A549 (cell line): ENCODE measurements around the gene TALDO1. TPM values are rescaled to one million over a fixed set of nuclear protein-coding genes. Genes with fewer than 3 reads are reported as not detected.

Experiments used
- ATAC-seq, 2 experiments: fragments of 200-7000 bp in 1 of 2; fragments of >200 bp in 1 of 2; cut with Nextera tagmentation in 1 of 2; cut with Tn5 transposase in 1 of 2; 3 replicates each; pipeline versions ENCODE4 v1.8.0 to v1.9.1; 2018 to 2020; ENCODE audit warnings: mild to moderate bottlenecking in 1 of 2, moderate library complexity in 1 of 2
- CTCF ChIA-PET: fragments of 300-600 bp; sonication (Branson Sonifier 250); formaldehyde crosslinking; extraction: SDS; loops from one replicate; lab custom pipeline; 2021; ENCODE audit warnings: antibody characterized with exemption, inconsistent platforms; lab: Yijun Ruan, JAX
- POLR2A ChIA-PET: fragments of 350-600 bp; formaldehyde crosslinking; extraction: SDS; loops from one replicate; lab custom pipeline; 2021; ENCODE audit warnings: antibody characterized with exemption, inconsistent platforms; lab: Yijun Ruan, JAX
- DNase-seq, 2 experiments: peaks; one replicate each; pipeline versions ENCODE4 v3.0.0 to v3.0.0-alpha.2; 2011 to 2016; ENCODE audit warnings: low read depth in 1 of 2, low spot score in 1 of 2
- FAIRE-seq: peaks from 2 replicates; lab custom pipeline; 2011; peaks lifted over from hg19 to GRCh38; lab: Jason Lieb, UNC
- H3K27ac ChIP-seq, 2 experiments: fragments of >200 bp; sonication (Bioruptor Twin); formaldehyde crosslinking; 3 replicates each; pipeline ENCODE4 v1.5.1; 2016 to 2017
- H3K4me1 ChIP-seq: fragments of >200 bp; sonication (Bioruptor Twin); formaldehyde crosslinking; 3 replicates; pipeline ENCODE4 v1.6.1; 2016
- H3K4me2 ChIP-seq: fragments of >200 bp; sonication (Bioruptor Twin); formaldehyde crosslinking; 3 replicates; pipeline ENCODE4 v1.6.1; 2016
- H3K4me3 ChIP-seq: fragments of >200 bp; sonication (Bioruptor Twin); formaldehyde crosslinking; 3 replicates; pipeline ENCODE4 v1.5.1; 2016
- H3K9me3 ChIP-seq: fragments of >200 bp; sonication (Bioruptor Twin); formaldehyde crosslinking; 3 replicates; pipeline ENCODE4 v1.6.1; 2016
- ATOH8 ChIP-seq: fragments of 250-450 bp; sonication (Bioruptor Pico); IDR thresholded peaks from 2 replicates; pipeline ENCODE4 v1.5.0; 2020; ENCODE audit warnings: low read depth, mild to moderate bottlenecking, moderate library complexity
- BCL3 ChIP-seq: fragments of >200 bp; sonication (Bioruptor Twin); formaldehyde crosslinking; IDR thresholded peaks from 3 replicates; pipeline ENCODE4 v1.6.1; 2016
- CBX8 ChIP-seq: fragments of 200-600 bp; sonication (generic); IDR thresholded peaks from 2 replicates; pipeline ENCODE4 v1.6.1; 2016
- CHD4 ChIP-seq: fragments of 200-600 bp; sonication (generic); IDR thresholded peaks from 2 replicates; pipeline ENCODE4 v1.6.1; 2016; ENCODE audit warnings: antibody characterized with exemption, mild to moderate bottlenecking, borderline replicate concordance
- E2F6 ChIP-seq: IDR thresholded peaks from 2 replicates; pipeline ENCODE4 v1.6.1; 2012; ENCODE audit warnings: low read depth, borderline replicate concordance
- EHMT2 ChIP-seq: fragments of 200-600 bp; sonication (generic); IDR thresholded peaks from 2 replicates; pipeline ENCODE4 v1.6.1; 2016; ENCODE audit warnings: antibody characterized with exemption, low read depth, mild to moderate bottlenecking, moderate library complexity
- FOSL2 ChIP-seq, 2 experiments: fragments of 450-650 bp in 1 of 2; fragments of >200 bp in 1 of 2; sonication (Bioruptor Twin) in 1 of 2; formaldehyde crosslinking; IDR thresholded peaks; 2 replicates each; pipeline versions ENCODE4 v1.5.0 to v1.6.1; 2016 to 2020; ENCODE audit warnings: mild to moderate bottlenecking in 1 of 2, moderate library complexity in 1 of 2
- HES2 ChIP-seq: fragments of >200 bp; sonication (Bioruptor Twin); formaldehyde crosslinking; IDR thresholded peaks from 2 replicates; pipeline ENCODE4 v1.6.1; 2016
- HOXB13 ChIP-seq: fragments of 250-450 bp; sonication (Bioruptor Pico); IDR thresholded peaks from 2 replicates; pipeline ENCODE4 v1.5.0; 2020; ENCODE audit warnings: low read depth, mild to moderate bottlenecking, moderate library complexity
- HOXB5 ChIP-seq: fragments of 250-450 bp; sonication (Bioruptor Pico); IDR thresholded peaks from 2 replicates; pipeline ENCODE4 v1.5.0; 2020; ENCODE audit warnings: mild to moderate bottlenecking, moderate library complexity
- JUN ChIP-seq, 2 experiments: fragments of >200 bp; sonication (Bioruptor Twin); formaldehyde crosslinking; IDR thresholded peaks; 2 replicates in 1 of 2; 3 replicates in 1 of 2; pipeline ENCODE4 v1.6.1; 2016 to 2017
- KDM5A ChIP-seq: fragments of 200-600 bp; sonication (generic); IDR thresholded peaks from 2 replicates; pipeline ENCODE4 v1.6.1; 2016; ENCODE audit warnings: antibody characterized with exemption, mild to moderate bottlenecking
- MAX ChIP-seq: IDR thresholded peaks from 2 replicates; pipeline ENCODE4 v1.6.1; 2012
- MYC ChIP-seq: IDR thresholded peaks from 2 replicates; pipeline ENCODE4 v1.6.1; 2012; ENCODE audit warnings: mild to moderate bottlenecking, inconsistent platforms, low read length, improper control_type of control experiment, borderline replicate concordance
- PBX3 ChIP-seq: IDR thresholded peaks from 2 replicates; pipeline ENCODE4 v1.6.1; 2012
- POLR2A ChIP-seq: IDR thresholded peaks from 2 replicates; pipeline ENCODE4 v1.6.1; 2012; ENCODE audit warnings: mild to moderate bottlenecking, low read length
- POLR2AphosphoS2 ChIP-seq: conservative IDR thresholded peaks from 2 replicates; pipeline ENCODE4 v1.6.1; 2012; ENCODE audit warnings: low read length, improper control_type of control experiment, inconsistent platforms
- RCOR1 ChIP-seq: fragments of 150-350 bp; IDR thresholded peaks from 2 replicates; pipeline ENCODE4 v1.6.1; 2014; ENCODE audit warnings: antibody characterized with exemption, low read length, low read depth
- SMC3 ChIP-seq: fragments of >200 bp; sonication (Bioruptor Twin); formaldehyde crosslinking; IDR thresholded peaks from 3 replicates; pipeline ENCODE4 v1.6.1; 2018; ENCODE audit warnings: inconsistent platforms
- USF2 ChIP-seq: fragments of 450-650 bp; IDR thresholded peaks from 2 replicates; pipeline ENCODE4 v1.6.1; 2014; ENCODE audit warnings: antibody characterized with exemption
- ZC3H11A ChIP-seq: fragments of 450-650 bp; IDR thresholded peaks from 2 replicates; pipeline ENCODE4 v1.6.1; 2014; ENCODE audit warnings: antibody characterized with exemption, mild to moderate bottlenecking
- ZFP36 ChIP-seq: fragments of 450-650 bp; IDR thresholded peaks from 2 replicates; pipeline ENCODE4 v1.6.1; 2014; ENCODE audit warnings: borderline replicate concordance; ENCODE audit not compliant: partially characterized antibody
- WGBS: methylation state at CpG from one replicate; pipeline ENCODE4 v1.1.6; 2017; ENCODE audit errors: missing lambda C conversion rate; 5-methylcytosine and 5-hydroxymethylcytosine counted together
- polyA plus RNA-seq, 4 experiments: library from polyadenylated mRNA; depleted of rRNA in 3 of 4; stranded (reverse); fragments of >200 nt; fragmentation: RNase III in 1 of 4; extraction: RNeasy Plus Mini Kit Qiagen cat#74134 plus additional on column Dnase treatment in 1 of 4; gene quantifications; 2 replicates in 3 of 4; 3 replicates in 1 of 4; pipeline ENCODE4 v1.2.3, GENCODE V29; 2011 to 2017

TALDO1 gene
- polyA plus RNA-seq, 2 of the 4 experiments (the other 2 are of a cell fraction) = 287 to 391 TPM

- H3K4me1 ChIP-seq = peaks cover 36% of the 10 kb centered on the region
- TF ChIP-seq EHMT2 (no peak), ZC3H11A (no peak), POLR2AphosphoS2 (no peak), PBX3 (no peak), SMC3 (no peak), HOXB13 (CRISPR knock-in tag) (no peak), RCOR1 (no peak), USF2 (no peak), MYC (no peak), CHD4 (no peak)
- H3K4me2 ChIP-seq = no peak overlapping the region
- ChIA-PET POLR2A (no interaction called here), CTCF (interaction anchor here (1.1 to 2.7 kb wide), 4 partner anchors 13 to 18 kb away, joined by 3 to 14 read pairs (median 6); no protein-coding TSS in a partner anchor)
- DNase-seq (no peak), FAIRE-seq (no peak), ATAC-seq (no peak)
- no peak overlapping the region for H3K27ac ChIP-seq
- no peak overlapping the region for H3K4me3 ChIP-seq
- no peaks in the 10 kb centered on the region for H3K9me3 ChIP-seq
- 94% methylated on average over 15 of the region's 32 CpGs for WGBS
These were observed 23.7 kb downstream of the TALDO1 start for GRCh38 chr11:770642-771616.

GRCh38 chr11:771617-772204 lies 24.4 kb downstream of the TALDO1 start:
- CTCF ChIA-PET = interaction anchor here (0.8 to 2.7 kb wide), 4 partner anchors 8 to 23 kb away, joined by 3 to 14 read pairs (median 7); no protein-coding TSS in a partner anchor
- no peak for ATAC-seq
- POLR2A ChIA-PET = no interaction called here
- 90% methylated on average over 8 of the region's 15 CpGs for WGBS
- TF ChIP-seq KDM5A (no peak), E2F6 (no peak), POLR2AphosphoS2 (no peak), POLR2A (no peak), HOXB5 (CRISPR knock-in tag) (no peak), CBX8 (no peak), HES2 (no peak), BCL3 (no peak), ZFP36 (no peak), ATOH8 (CRISPR knock-in tag) (no peak), MAX (no peak), FOSL2 (IDR thresholded peaks at IDR 0.05) (no peak), FOSL2 (CRISPR knock-in tag; IDR thresholded peaks at IDR 0.05) (no peak), JUN (IDR thresholded peaks at IDR 0.05) (no peak)
- no peak for DNase-seq
- H3K27ac ChIP-seq = peak overlapping the region in 1 of 2 experiments; percentile 8; a peak in 1 of 6 replicates
- peaks cover 36% of the 10 kb centered on the region for H3K4me1 ChIP-seq
- no peak overlapping the region for H3K4me3 ChIP-seq
- H3K9me3 ChIP-seq = no peaks in the 10 kb centered on the region
- H3K4me2 ChIP-seq = no peak overlapping the region
- no peak for FAIRE-seq
